HS-5 (cell line): ENCODE measurements around the gene CNIH2.
"Not testable (repeated sequence)": the region's sequence is repeated elsewhere in the genome, so short reads cannot be mapped to it uniquely, and the experiment has no call there.

Experiments used
- DNase-seq: peaks from one replicate; pipeline ENCODE4 v3.0.0-alpha.2; 2012; ENCODE audit warnings: low read depth

The CNIH2 gene

DNA sequence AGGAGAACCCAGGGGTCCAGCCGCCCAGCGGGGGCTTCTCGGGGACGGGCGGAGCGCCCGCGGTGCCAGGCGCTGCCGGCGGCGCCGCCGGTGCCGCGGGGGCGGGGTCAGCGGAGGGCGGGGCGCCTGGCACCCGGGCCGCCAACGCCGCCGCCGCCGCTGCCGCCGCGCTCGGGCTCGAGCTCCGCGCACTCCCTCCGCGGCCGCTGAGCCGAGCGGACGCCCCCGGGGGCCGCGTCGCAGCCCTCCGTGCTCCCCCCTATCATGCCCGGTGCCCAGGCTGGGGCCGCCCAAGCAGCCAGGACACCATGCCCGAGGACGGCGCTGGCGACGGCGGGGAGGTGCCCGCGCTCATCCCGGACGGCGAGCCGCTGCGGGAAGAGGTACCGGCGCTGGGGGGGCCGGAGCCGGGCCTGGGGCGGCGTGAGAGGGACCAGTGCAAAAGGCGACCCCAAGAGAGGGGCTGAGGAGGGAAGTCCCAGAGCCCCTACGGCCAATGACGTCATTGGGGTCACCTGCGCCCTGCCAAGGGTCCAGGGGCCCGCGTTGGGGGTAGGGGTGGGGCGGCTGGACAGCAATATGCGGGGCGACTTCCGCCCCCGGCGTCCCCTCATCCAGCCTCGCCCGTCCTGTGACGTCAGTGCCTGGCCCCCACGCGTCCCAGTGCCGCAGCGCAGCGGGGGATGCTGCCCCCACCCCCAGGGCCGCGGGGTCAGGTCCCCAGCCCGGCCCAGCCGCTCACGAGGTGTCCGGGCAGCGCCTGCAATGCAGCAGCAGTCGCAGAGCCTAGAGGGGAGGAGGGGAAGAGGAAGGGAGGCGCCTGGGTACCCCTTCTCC, 13.9 kb downstream of the CNIH2 start, which contains the start of gene TMEM151A:
Gene TMEM151A (plus strand): TSS at position 189 of the 837 bp plus-strand sequence. CDS start 120 bp downstream, at position 309.
- no peak for DNase-seq

DNA sequence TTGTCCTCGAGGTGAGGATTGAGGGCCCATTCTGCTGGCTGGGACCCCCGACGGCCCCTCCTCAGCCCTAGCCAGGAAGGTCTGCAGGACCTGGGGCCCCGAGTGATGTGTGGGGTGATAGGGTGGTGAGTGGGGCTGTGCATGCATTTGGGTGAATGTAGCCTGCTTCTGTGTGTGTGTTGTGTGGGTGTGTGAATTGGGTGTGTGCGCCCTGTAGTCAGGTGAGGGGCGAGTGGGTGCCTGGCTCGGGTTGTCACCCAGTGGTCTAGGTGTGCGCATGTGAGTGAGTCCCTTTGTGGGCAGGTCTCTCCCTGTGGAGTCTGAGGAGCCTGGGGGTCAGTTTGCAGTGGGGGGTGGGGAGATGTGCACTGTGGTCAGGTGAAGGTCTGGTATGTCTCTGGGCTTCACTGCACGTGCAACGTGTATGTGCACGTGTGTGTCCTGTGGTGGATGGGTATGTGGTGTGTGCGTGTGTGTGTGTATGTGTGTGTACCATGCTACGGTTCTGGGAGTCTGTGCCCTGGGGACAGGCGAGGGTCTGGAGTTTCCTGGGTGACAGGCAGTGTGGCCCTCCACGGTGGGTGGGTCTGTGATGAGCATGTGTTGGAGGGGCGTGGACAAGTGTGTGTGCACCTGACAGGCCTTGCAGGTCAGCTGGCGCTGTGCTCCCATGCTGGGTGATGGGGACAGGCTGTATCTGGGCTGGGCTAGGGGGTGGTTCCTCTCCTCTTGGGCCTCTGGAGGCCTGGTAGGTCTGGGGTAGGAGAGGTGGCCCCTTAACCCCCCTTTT, 14.8 kb downstream of the CNIH2 start:
- no peak for DNase-seq

GRCh38 chr11:66293352-66293751, 15.4 kb downstream of the CNIH2 start:
- DNase-seq = no peak

- no peak for DNase-seq
Measured at GRCh38 chr11:66293777-66294625, 16.0 kb downstream of the CNIH2 start.

GRCh38 chr11:66294626-66295620, 16.9 kb downstream of the CNIH2 start:
- no peak for DNase-seq

- DNase-seq = no peak
Measured at GRCh38 chr11:66297610-66298009, 19.6 kb downstream of the CNIH2 start.

GRCh38 chr11:66299186-66299585, 21.2 kb downstream of the CNIH2 start:
- DNase-seq = no peak

DNA sequence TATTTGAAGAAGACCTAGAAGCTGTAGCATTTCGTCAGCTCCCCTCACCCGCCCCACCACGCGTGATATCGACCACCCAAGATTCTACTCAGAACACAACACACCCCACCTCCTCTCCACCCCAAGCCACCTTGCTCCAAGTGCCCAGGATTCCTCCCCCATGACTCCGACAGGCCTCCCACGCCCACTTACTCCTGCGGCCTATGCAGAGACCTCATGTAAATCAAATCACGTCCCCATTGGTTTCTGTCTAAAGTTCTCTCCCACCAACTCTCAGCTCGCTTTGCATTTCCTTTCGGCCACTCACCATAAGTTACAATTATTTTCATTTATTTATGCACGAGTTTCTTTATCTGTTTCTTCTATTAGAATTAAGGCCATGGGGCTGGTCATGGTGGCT, 24.7 kb downstream of the CNIH2 start:
- DNase-seq = no peak

DNA sequence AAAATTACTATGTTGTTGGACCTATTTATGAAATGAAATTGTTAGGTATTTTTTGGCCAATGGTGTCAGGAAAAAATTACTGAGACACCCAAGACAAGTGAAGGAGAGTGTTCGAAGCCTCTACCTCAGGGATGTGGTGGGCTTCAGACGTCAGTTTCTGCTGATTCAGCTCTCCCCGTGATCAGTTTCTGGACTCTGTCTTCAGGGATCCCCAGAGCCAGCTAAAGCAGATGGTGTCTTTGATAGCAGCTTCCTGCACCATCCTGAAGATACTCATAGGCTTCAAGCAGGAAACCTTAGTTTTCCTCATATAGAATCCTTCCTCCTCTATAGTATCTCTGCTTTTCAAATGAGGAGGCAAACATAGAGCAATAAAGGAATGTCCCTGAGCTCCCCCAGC, 31.5 kb downstream of the CNIH2 start:
- DNase-seq = no peak

DNA sequence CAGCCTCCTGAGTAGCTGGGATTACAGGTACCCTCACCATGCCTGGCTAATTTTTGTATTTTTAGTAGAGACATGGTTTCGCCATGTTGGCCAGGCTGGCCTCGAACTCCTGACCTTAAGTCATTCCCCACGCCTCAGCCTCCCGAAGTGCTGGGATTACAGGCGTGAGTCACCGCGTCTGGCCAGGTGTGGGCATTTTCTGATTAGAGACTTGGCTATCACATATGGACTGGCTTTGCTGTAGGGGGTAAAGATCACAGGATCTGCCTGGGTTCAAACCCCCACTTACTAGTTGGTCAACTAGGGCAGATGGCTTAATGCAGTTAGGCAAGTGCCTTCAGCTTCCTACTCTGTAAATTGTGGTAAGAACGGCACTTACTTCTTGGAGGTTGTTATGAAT, 32.3 kb downstream of the CNIH2 start:
- DNase-seq = no peak

- not testable (repeated sequence) for DNase-seq
Measured at GRCh38 chr11:66310803-66311440, 32.9 kb downstream of the CNIH2 start.

GRCh38 chr11:66311470-66311964, 33.5 kb downstream of the CNIH2 start:
- no peak for DNase-seq

GRCh38 chr11:66311965-66312548, 34.1 kb downstream of the CNIH2 start:
- peak; percentile 86 for DNase-seq

DNA sequence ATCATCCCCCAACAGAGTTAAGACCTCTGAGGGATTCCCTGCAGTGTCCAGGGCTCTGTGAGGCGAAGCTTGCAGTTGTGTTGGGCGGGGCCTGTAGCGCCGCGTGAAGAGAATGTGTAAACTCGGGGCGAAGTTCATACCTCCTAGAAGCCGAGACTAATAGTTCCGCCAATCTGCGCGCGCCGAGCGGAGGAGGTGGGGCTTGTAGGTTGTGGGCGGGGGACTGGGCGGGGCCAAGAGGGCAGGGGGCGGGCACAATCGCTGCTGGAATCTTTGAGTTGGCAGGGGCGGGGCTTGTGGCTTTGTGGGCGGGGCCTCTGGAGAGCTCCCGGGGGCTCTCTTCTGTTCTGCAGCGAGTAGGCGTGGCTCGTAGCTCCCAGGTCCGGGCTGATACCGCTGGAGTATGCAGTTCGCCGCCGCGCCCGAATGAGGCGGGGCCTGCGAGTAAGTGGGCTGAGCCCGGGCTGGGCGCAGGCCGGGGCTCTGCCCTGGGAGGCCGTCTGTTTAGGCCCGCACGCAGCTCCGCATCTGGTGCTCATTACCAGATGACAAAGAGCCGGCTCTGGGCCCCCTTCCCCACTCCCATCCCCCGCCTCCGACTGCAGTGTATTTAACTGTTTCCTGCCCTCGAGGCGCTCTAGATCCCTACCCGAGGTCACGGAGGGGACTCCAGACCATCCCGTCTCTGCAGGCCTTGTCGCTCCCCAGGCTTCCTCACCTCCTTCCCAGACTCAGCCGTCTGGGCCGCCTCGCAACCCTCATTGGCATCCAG, 34.8 kb downstream of the CNIH2 start:
- DNase-seq = peak; percentile 93

DNA sequence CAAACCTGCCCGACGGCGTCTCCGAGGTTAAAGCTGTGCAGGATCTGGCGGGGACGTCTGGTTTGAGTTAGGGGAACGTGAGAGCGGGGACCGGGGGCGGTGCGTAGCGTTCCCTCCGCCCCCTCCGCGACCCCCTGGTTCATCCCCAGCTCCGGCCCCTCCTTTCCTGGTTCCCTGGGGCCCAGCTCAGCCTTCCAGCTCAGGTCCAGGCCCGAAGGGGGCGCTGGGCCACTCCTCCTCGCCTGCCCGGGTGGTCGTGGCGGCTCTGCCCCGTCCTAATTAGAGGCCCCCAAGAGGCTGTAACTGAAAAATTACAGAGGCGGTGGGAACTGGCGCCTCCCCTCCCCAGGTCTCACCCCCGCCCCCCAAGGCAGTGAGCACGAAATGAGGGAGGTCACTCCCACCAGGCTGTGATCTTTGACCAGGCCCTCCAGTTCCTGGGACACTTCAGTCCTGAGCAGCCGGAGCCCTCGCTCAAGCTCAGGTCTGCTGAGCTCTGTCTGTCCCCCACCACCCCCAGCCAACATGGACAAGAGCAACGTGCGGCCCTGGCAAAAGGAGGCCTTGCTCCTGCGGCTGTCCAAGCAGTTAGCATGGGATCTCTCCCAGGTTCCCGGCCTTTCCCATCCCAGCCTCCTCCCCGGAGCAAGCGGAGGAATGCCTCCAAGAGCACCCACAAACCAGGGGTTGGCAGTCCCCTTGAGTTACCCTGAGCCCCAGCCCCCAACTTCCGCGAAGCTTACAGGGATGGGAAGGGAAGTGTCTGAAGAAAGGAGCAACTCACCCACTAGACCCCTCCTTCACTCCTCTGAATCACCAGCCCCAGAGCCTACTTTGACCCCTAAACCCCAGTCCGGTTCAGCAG, 35.6 kb downstream of the CNIH2 start:
- no peak for DNase-seq

DNA sequence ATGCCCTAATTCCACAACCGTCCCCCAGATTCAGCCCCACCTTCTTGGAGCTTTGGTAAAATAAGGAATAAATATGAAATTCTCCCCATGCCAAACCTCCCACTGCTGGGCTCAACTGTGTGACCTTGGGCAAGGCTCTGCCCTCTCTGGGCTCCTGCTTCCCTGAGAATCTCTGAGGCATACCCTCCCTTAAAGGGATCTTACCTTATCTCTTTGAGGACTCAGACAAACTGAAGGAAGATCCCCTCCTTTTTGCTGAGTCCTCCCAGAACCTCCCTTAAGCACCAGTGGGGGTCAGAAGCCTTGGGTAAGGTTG, 36.2 kb downstream of the CNIH2 start:
- no peak for DNase-seq

GRCh38 chr11:66314561-66315497, 36.9 kb downstream of the CNIH2 start:
- DNase-seq = no peak
